ENCODE measurements around the gene MEP1A.
A peak's percentile ranks its signal among the peaks of the same experiment; 100 is the strongest.

Gene MEP1A

GRCh38 chr6:46882645-46883044 is 89.5 kb downstream of the MEP1A start:
- no peak overlapping the region for H4K8ac ChIP-seq (ENCODE audit: low read depth, low read length)
- no peak for DNase-seq
- no peak overlapping the region for H3K27ac ChIP-seq (ENCODE audit: low read depth, low read length)
- no CpG with 5 or more reads among the region's 2 CpGs for WGBS (ENCODE audit: extremely low coverage, insufficient coverage, insufficient read length)
- H3K79me1 ChIP-seq (ENCODE audit: low read length) = no peaks in the 10 kb centered on the region
- H3K4ac ChIP-seq (ENCODE audit: low read depth, low read length) = no peak overlapping the region
- no peak overlapping the region for H3K4me2 ChIP-seq (ENCODE audit: low read length)
- no peak overlapping the region for H3K4me3 ChIP-seq (ENCODE audit: low read depth, low read length)
- H2BK120ac ChIP-seq (ENCODE audit: insufficient read depth, low read length, poor library complexity) = no peak overlapping the region
- no peak overlapping the region for H3K14ac ChIP-seq (ENCODE audit: low read length)
- H3K36me3 ChIP-seq (ENCODE audit: control insufficient read depth in 1 of 2, insufficient read depth in 2 of 2, low read length in 2 of 2) = no peaks in the 10 kb centered on the region
- H3K4me1 ChIP-seq (ENCODE audit: control insufficient read depth in 1 of 2, insufficient read depth in 2 of 2, low read length in 2 of 2) = peaks cover 2 to 3% of the 10 kb centered on the region in 2 experiments
- no peaks in the 10 kb centered on the region for H3K27me3 ChIP-seq (ENCODE audit: insufficient read depth, low read length)
- H4K91ac ChIP-seq (ENCODE audit: low read depth, low read length) = no peak overlapping the region
- no peak overlapping the region for H3K18ac ChIP-seq (ENCODE audit: low read length)
- H3K9me3 ChIP-seq (ENCODE audit: insufficient read depth, low read depth, low read length) = no peaks in the 10 kb centered on the region
- H4K12ac ChIP-seq (ENCODE audit: low read depth, low read length) = no peak overlapping the region
- no peak overlapping the region for H2BK5ac ChIP-seq (ENCODE audit: low read depth, low read length, poor library complexity)
- H2BK12ac ChIP-seq (ENCODE audit: low read length) = no peak overlapping the region
- H2AFZ ChIP-seq (ENCODE audit: insufficient read depth, low read length, poor library complexity) = no peak overlapping the region
- H3K23ac ChIP-seq (ENCODE audit: low read length) = no peak overlapping the region
- H3K79me2 ChIP-seq (ENCODE audit: control insufficient read depth, insufficient read depth, low read length, poor library complexity) = no peaks in the 10 kb centered on the region
- no peak overlapping the region for H3K9ac ChIP-seq (ENCODE audit: low read length)
- H2AK5ac ChIP-seq (ENCODE audit: low read length) = no peak overlapping the region

GRCh38 chr6:46888031-46888430 is 94.8 kb downstream of the MEP1A start:
- no peak overlapping the region for H2AK5ac ChIP-seq (ENCODE audit: low read length)
- H3K27me3 ChIP-seq (ENCODE audit: insufficient read depth, low read length) = no peaks in the 10 kb centered on the region
- H3K9me3 ChIP-seq (ENCODE audit: insufficient read depth, low read depth, low read length) = no peaks in the 10 kb centered on the region
- no peak overlapping the region for H3K27ac ChIP-seq (ENCODE audit: low read depth, low read length)
- no peaks in the 10 kb centered on the region for H3K4me1 ChIP-seq (ENCODE audit: control insufficient read depth in 1 of 2, insufficient read depth in 2 of 2, low read length in 2 of 2)
- H4K91ac ChIP-seq (ENCODE audit: low read depth, low read length) = no peak overlapping the region
- no peaks in the 10 kb centered on the region for H3K36me3 ChIP-seq (ENCODE audit: control insufficient read depth in 1 of 2, insufficient read depth in 2 of 2, low read length in 2 of 2)
- no peak overlapping the region for H3K14ac ChIP-seq (ENCODE audit: low read length)
- H3K79me1 ChIP-seq (ENCODE audit: low read length) = no peaks in the 10 kb centered on the region
- no peak overlapping the region for H3K4me3 ChIP-seq (ENCODE audit: low read depth, low read length)
- no peaks in the 10 kb centered on the region for H3K79me2 ChIP-seq (ENCODE audit: control insufficient read depth, insufficient read depth, low read length, poor library complexity)
- no peak overlapping the region for H2BK5ac ChIP-seq (ENCODE audit: low read depth, low read length, poor library complexity)
- no peak overlapping the region for H4K12ac ChIP-seq (ENCODE audit: low read depth, low read length)
- H4K8ac ChIP-seq (ENCODE audit: low read depth, low read length) = no peak overlapping the region
- no peak overlapping the region for H2AFZ ChIP-seq (ENCODE audit: insufficient read depth, low read length, poor library complexity)
- no peak overlapping the region for H3K23ac ChIP-seq (ENCODE audit: low read length)
- peak; percentile 39 to 56 for DNase-seq
- H2BK120ac ChIP-seq (ENCODE audit: insufficient read depth, low read length, poor library complexity) = no peak overlapping the region
- no peak overlapping the region for H3K9ac ChIP-seq (ENCODE audit: low read length)
- H3K4me2 ChIP-seq (ENCODE audit: low read length) = no peak overlapping the region
- H3K18ac ChIP-seq (ENCODE audit: low read length) = no peak overlapping the region
- WGBS (ENCODE audit: extremely low coverage, insufficient coverage, insufficient read length) = no CpG with 5 or more reads among the region's 3 CpGs
- no peak overlapping the region for H3K4ac ChIP-seq (ENCODE audit: low read depth, low read length)
- no peak overlapping the region for H2BK12ac ChIP-seq (ENCODE audit: low read length)

GRCh38 chr6:46888578-46888977 is 95.4 kb downstream of the MEP1A start:
- no peak overlapping the region for H3K4ac ChIP-seq (ENCODE audit: low read depth, low read length)
- no peak overlapping the region for H3K9ac ChIP-seq (ENCODE audit: low read length)
- no peaks in the 10 kb centered on the region for H3K79me2 ChIP-seq (ENCODE audit: control insufficient read depth, insufficient read depth, low read length, poor library complexity)
- H3K27me3 ChIP-seq (ENCODE audit: insufficient read depth, low read length) = no peaks in the 10 kb centered on the region
- H3K36me3 ChIP-seq (ENCODE audit: control insufficient read depth in 1 of 2, insufficient read depth in 2 of 2, low read length in 2 of 2) = no peaks in the 10 kb centered on the region
- no CpG with 5 or more reads among the region's 4 CpGs for WGBS (ENCODE audit: extremely low coverage, insufficient coverage, insufficient read length)
- no peaks in the 10 kb centered on the region for H3K79me1 ChIP-seq (ENCODE audit: low read length)
- no peak overlapping the region for H3K27ac ChIP-seq (ENCODE audit: low read depth, low read length)
- H2BK5ac ChIP-seq (ENCODE audit: low read depth, low read length, poor library complexity) = no peak overlapping the region
- no peak overlapping the region for H2AK5ac ChIP-seq (ENCODE audit: low read length)
- H3K23ac ChIP-seq (ENCODE audit: low read length) = no peak overlapping the region
- no peak overlapping the region for H3K4me3 ChIP-seq (ENCODE audit: low read depth, low read length)
- H4K91ac ChIP-seq (ENCODE audit: low read depth, low read length) = no peak overlapping the region
- H3K9me3 ChIP-seq (ENCODE audit: insufficient read depth, low read depth, low read length) = no peaks in the 10 kb centered on the region
- no peak overlapping the region for H3K4me2 ChIP-seq (ENCODE audit: low read length)
- H3K4me1 ChIP-seq (ENCODE audit: control insufficient read depth in 1 of 2, insufficient read depth in 2 of 2, low read length in 2 of 2) = no peaks in the 10 kb centered on the region
- no peak overlapping the region for H2AFZ ChIP-seq (ENCODE audit: insufficient read depth, low read length, poor library complexity)
- no peak overlapping the region for H2BK12ac ChIP-seq (ENCODE audit: low read length)
- H3K14ac ChIP-seq (ENCODE audit: low read length) = no peak overlapping the region
- H4K8ac ChIP-seq (ENCODE audit: low read depth, low read length) = no peak overlapping the region
- peak; percentile 86 to 88 for DNase-seq
- no peak overlapping the region for H4K12ac ChIP-seq (ENCODE audit: low read depth, low read length)
- no peak overlapping the region for H2BK120ac ChIP-seq (ENCODE audit: insufficient read depth, low read length, poor library complexity)
- H3K18ac ChIP-seq (ENCODE audit: low read length) = no peak overlapping the region

Data from trophoblast cell (in vitro differentiated cells and primary cell).